ENCODE measurements around the gene RNF103.
"Not testable (repeated sequence)": the region's sequence is repeated elsewhere in the genome, so short reads cannot be mapped to it uniquely, and the experiment has no call there.

The RNF103 gene

GRCh38 chr2:86623494-86624266 lies at the start of gene RNF103:
TSS of gene RNF103 (minus strand) at chr2:86623865. CDS start at chr2:86622886, 979 bp downstream.
- Mint-ChIP-seq H3K36me3 (peaks cover 6% of the 10 kb centered on the region), H3K9me3 (no peaks in the 10 kb centered on the region), H3K4me1 (peaks cover 42% of the 10 kb centered on the region), H3K4me3 (peak within 1 kb of the TSS; percentile 83), H3K27ac (peak within 1 kb of the TSS; percentile 96), H3K27me3 (no peaks in the 10 kb centered on the region)

- Mint-ChIP-seq H3K27ac (no peak overlapping the region), H3K9me3 (no peaks in the 10 kb centered on the region), H3K4me1 (no peaks in the 10 kb centered on the region), H3K27me3 (no peaks in the 10 kb centered on the region), H3K36me3 (no peaks in the 10 kb centered on the region), H3K4me3 (no peak overlapping the region)
Observed at GRCh38 chr2:86673011-86673410, 49.3 kb upstream of the RNF103 start.

- H3K27ac Mint-ChIP-seq, result no peak overlapping the region
- H3K9me3 Mint-ChIP-seq, result no peaks in the 10 kb centered on the region
- no peaks in the 10 kb centered on the region for H3K4me1 Mint-ChIP-seq
- H3K4me3 Mint-ChIP-seq, result no peak overlapping the region
- no peaks in the 10 kb centered on the region for H3K27me3 Mint-ChIP-seq
- H3K36me3 Mint-ChIP-seq, result peaks cover 1% of the 10 kb centered on the region
Observed at GRCh38 chr2:86672027-86672545, 48.4 kb upstream of the RNF103 start.

- Mint-ChIP-seq H3K9me3 (no peaks in the 10 kb centered on the region), H3K4me3 (no peak overlapping the region), H3K4me1 (no peaks in the 10 kb centered on the region), H3K27ac (no peak overlapping the region), H3K36me3 (peaks cover 1% of the 10 kb centered on the region), H3K27me3 (no peaks in the 10 kb centered on the region)
Observed at GRCh38 chr2:86671337-86671981, 47.8 kb upstream of the RNF103 start.

- H3K4me1 Mint-ChIP-seq, H3K27me3 Mint-ChIP-seq, H3K9me3 Mint-ChIP-seq, H3K27ac Mint-ChIP-seq, H3K4me3 Mint-ChIP-seq, H3K36me3 Mint-ChIP-seq: not testable (repeated sequence)
Observed at GRCh38 chr2:86669323-86669722, 45.7 kb upstream of the RNF103 start.

- no peak overlapping the region for H3K4me3 Mint-ChIP-seq
Observed at GRCh38 chr2:86661333-86661732, 37.7 kb upstream of the RNF103 start.

GRCh38 chr2:86650188-86650587 lies 26.5 kb upstream of the RNF103 start:
- no peaks in the 10 kb centered on the region for H3K27me3 Mint-ChIP-seq
- peaks cover 10% of the 10 kb centered on the region for H3K9me3 Mint-ChIP-seq
- no peaks in the 10 kb centered on the region for H3K4me1 Mint-ChIP-seq
- no peak overlapping the region for H3K27ac Mint-ChIP-seq
- H3K4me3 Mint-ChIP-seq, result no peak overlapping the region
- H3K36me3 Mint-ChIP-seq, result peaks cover 10% of the 10 kb centered on the region

More at GRCh38 chr2:86661333-86661732, 37.7 kb upstream of the RNF103 start:
- H3K27ac Mint-ChIP-seq, result no peak overlapping the region
- H3K4me1 Mint-ChIP-seq, result no peaks in the 10 kb centered on the region
- H3K9me3 Mint-ChIP-seq, result peaks cover 13% of the 10 kb centered on the region
- H3K27me3 Mint-ChIP-seq, result no peaks in the 10 kb centered on the region
- H3K36me3 Mint-ChIP-seq, result peaks cover 6% of the 10 kb centered on the region

GRCh38 chr2:86649119-86649947 lies 25.7 kb upstream of the RNF103 start:
- H3K27ac Mint-ChIP-seq, result no peak overlapping the region
- H3K9me3 Mint-ChIP-seq, result peaks cover 10% of the 10 kb centered on the region
- H3K4me3 Mint-ChIP-seq, result no peak overlapping the region
- H3K27me3 Mint-ChIP-seq, result no peaks in the 10 kb centered on the region
- peaks cover 10% of the 10 kb centered on the region for H3K36me3 Mint-ChIP-seq
- H3K4me1 Mint-ChIP-seq, result no peaks in the 10 kb centered on the region

GRCh38 chr2:86648681-86649080 lies 25.0 kb upstream of the RNF103 start:
- Mint-ChIP-seq H3K9me3 (peaks cover 10% of the 10 kb centered on the region), H3K4me3 (no peak overlapping the region), H3K27me3 (no peaks in the 10 kb centered on the region), H3K36me3 (peaks cover 10% of the 10 kb centered on the region), H3K27ac (no peak overlapping the region), H3K4me1 (no peaks in the 10 kb centered on the region)

- Mint-ChIP-seq H3K36me3 (peaks cover 13% of the 10 kb centered on the region), H3K27ac (no peak overlapping the region), H3K9me3 (peaks cover 10% of the 10 kb centered on the region), H3K27me3 (no peaks in the 10 kb centered on the region), H3K4me1 (no peaks in the 10 kb centered on the region), H3K4me3 (no peak overlapping the region)
Observed at GRCh38 chr2:86646865-86647264, 23.2 kb upstream of the RNF103 start.

- no peak overlapping the region for H3K4me3 Mint-ChIP-seq
- peaks cover 10% of the 10 kb centered on the region for H3K9me3 Mint-ChIP-seq
- H3K27me3 Mint-ChIP-seq, result no peaks in the 10 kb centered on the region
- H3K36me3 Mint-ChIP-seq, result peaks cover 13% of the 10 kb centered on the region
- no peak overlapping the region for H3K27ac Mint-ChIP-seq
- H3K4me1 Mint-ChIP-seq, result no peaks in the 10 kb centered on the region
Observed at GRCh38 chr2:86646329-86646728, 22.7 kb upstream of the RNF103 start.

GRCh38 chr2:86645752-86646151 lies 22.1 kb upstream of the RNF103 start:
- H3K36me3 Mint-ChIP-seq, result peaks cover 13% of the 10 kb centered on the region
- no peaks in the 10 kb centered on the region for H3K4me1 Mint-ChIP-seq
- H3K9me3 Mint-ChIP-seq, result peaks cover 10% of the 10 kb centered on the region
- no peaks in the 10 kb centered on the region for H3K27me3 Mint-ChIP-seq
- no peak overlapping the region for H3K4me3 Mint-ChIP-seq
- no peak overlapping the region for H3K27ac Mint-ChIP-seq

GRCh38 chr2:86638712-86639111 lies 15.0 kb upstream of the RNF103 start:
- Mint-ChIP-seq H3K4me3 (no peak overlapping the region), H3K9me3 (no peaks in the 10 kb centered on the region), H3K27ac (no peak overlapping the region), H3K27me3 (no peaks in the 10 kb centered on the region), H3K36me3 (peaks cover 6% of the 10 kb centered on the region), H3K4me1 (no peaks in the 10 kb centered on the region)

GRCh38 chr2:86636842-86637241 lies 13.2 kb upstream of the RNF103 start:
- Mint-ChIP-seq H3K9me3 (no peaks in the 10 kb centered on the region), H3K36me3 (peaks cover 4% of the 10 kb centered on the region), H3K4me3 (no peak overlapping the region), H3K27ac (no peak overlapping the region), H3K27me3 (no peaks in the 10 kb centered on the region), H3K4me1 (no peaks in the 10 kb centered on the region)

GRCh38 chr2:86634352-86634751 lies 10.7 kb upstream of the RNF103 start:
- no peaks in the 10 kb centered on the region for H3K9me3 Mint-ChIP-seq
- H3K36me3 Mint-ChIP-seq, result no peaks in the 10 kb centered on the region
- no peak overlapping the region for H3K27ac Mint-ChIP-seq
- no peak overlapping the region for H3K4me3 Mint-ChIP-seq
- H3K27me3 Mint-ChIP-seq, result no peaks in the 10 kb centered on the region
- H3K4me1 Mint-ChIP-seq, result no peaks in the 10 kb centered on the region

All from activated naive CD4-positive, alpha-beta T cell treated with anti-CD3 and anti-CD28 coated beads, Interleukin-2, amount 50 U/mL, for 24 hours (primary cell).